Stimulated activated CD4-positive, alpha-beta T cell treated with anti-CD3 and anti-CD28 coated beads, Interleukin-12 subunit alpha, Interleukin-12 subunit beta, amount 100 ng/mL, for 4 hours (primary cell): ENCODE data around the gene SLC2A4RG.

Source experiments
- DNase-seq: peaks from one replicate; pipeline ENCODE4 v3.0.0-alpha.2; 2020

Gene SLC2A4RG

DNA sequence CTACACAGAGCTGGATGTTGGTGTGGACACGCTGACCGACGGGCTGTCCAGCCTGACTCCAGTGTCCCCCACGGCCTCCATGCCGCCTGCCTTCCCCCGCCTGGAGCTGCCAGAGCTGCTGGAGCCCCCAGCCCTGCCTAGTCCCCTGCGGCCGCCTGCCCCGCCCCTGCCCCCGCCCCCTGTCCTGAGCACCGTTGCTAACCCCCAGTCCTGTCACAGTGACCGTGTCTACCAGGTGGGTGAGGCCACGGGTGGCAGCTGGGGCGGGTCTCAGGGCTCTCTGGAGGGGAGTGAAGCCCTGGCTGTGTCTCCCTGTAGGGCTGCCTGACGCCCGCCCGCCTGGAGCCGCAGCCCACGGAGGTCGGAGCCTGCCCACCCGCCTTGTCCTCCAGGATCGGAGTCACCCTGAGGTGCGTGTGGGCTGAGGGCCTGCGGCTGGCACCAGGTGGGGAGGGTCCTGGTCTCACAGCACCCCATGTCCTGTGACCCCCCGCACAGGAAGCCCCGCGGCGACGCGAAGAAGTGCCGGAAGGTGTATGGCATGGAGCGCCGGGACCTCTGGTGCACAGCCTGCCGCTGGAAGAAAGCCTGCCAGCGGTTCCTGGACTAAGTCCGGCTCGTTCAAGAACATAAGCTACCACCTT is 2.9 kb downstream of the SLC2A4RG start:
- DNase-seq, result no peak

DNA sequence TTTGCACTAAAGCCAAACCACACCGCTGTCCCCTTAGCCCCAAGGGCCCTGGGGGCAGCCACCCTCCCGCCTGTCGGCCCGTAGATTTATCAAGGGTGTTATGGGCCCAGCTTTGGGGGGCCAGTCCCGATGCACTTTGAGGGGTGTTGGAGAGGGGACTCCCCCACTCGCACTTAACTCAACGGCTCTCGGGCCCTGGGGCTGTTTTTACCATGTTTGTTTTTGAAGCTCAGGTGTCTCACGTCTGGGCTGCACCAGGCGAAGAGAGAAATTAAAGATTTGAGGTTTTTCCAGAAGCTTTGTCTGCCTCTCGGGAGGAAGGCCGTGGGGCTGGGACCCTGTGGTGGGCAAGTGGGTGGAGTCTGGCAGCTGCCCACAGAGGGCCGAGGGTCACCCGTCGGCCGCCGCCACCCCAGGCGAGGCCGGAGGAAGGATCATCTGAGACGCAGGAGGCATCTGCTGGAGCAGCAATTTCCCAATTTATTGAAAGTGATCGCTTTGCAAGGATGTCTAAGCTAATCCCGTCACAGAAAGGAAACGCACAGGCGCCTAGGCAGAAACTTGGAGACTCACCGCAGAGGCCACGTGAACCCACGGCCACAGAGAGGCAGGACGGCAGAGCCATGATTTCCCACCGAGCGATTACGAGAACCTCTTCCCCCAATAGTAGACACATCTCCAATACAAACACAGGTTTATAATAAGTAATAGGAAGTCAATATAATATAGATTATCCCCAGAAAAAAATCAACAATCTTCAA is 3.8 kb downstream of the SLC2A4RG start:
- DNase-seq, result no peak

DNA sequence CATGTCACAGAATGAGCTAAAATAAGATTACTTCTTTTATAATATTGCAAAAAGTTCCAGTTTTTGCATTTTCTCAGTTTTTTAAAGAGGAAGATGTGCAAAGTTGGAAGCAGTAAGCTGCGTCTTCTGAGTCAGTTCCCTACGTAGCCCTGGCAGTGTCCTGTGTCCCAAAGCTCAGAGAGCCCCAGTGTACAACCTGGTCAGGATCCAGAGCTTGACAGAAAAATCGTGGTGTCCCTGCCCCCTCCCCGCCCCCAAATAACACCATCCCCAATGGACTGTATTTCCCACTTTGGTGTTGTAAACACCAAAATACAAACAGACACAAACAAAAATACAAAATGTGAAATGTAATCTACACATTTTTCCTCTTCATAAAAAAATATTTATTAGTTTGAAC is 4.6 kb downstream of the SLC2A4RG start:
- no peak for DNase-seq

DNA sequence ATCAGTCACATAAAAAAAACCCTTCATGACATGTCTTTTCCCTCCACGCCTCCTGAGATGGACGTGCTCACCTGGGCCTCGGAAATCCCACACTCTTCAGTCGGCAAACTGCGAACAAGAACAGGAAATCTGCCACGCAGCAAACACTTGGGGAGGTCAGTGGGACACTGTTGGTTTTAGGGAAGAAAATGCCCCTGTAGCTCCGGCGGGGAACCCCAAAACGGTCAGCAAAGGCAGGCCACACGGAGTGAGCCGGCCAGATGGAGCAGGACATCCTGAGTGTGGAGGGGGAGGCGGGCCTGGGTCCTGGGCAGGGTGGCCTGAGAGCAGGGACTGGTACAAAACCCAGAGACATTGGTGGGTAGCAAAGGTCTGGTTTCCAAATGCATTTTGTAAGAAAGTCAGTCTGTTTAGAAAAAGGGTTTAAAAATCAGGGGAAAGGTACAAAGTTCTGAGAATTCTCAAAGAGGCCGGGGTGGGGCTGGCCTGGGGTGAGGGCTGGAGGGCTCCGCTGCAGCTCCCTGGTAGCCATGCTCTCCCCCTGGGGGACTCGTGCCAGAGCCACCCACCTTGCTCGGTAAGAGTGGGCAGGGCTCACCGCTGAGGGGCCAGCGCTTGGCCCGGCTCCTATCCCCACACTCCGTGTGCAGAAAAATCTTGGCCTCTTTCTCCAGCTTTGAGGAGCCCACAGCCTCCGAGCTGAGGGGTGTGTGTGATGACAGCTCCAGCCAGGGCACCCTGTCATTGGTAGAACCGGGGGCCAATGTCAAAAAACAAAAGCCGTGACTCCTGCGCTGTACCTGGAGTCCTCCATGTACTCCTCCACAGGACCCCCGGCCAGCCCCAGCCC is 5.2 kb downstream of the SLC2A4RG start:
- no peak for DNase-seq

DNA sequence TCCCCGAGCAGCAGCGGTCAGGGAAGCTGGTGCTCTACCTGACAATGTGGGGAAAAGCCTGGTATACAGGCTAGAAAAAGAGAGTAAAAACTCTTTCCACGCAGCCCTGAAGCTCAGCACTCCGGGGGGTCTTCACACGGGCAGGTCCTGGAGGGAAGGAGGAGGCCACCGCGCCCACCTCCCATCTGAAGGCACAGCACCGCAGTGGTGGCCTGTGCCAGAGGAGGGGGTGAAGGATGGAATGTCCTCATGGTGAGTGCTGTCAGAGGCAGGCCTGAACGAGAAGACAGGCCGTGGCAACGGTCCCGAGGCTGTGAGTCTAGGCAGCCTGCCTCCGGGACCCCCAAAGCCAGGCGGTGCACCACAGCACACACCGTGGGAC is 5.8 kb downstream of the SLC2A4RG start:
- DNase-seq, result no peak

DNA sequence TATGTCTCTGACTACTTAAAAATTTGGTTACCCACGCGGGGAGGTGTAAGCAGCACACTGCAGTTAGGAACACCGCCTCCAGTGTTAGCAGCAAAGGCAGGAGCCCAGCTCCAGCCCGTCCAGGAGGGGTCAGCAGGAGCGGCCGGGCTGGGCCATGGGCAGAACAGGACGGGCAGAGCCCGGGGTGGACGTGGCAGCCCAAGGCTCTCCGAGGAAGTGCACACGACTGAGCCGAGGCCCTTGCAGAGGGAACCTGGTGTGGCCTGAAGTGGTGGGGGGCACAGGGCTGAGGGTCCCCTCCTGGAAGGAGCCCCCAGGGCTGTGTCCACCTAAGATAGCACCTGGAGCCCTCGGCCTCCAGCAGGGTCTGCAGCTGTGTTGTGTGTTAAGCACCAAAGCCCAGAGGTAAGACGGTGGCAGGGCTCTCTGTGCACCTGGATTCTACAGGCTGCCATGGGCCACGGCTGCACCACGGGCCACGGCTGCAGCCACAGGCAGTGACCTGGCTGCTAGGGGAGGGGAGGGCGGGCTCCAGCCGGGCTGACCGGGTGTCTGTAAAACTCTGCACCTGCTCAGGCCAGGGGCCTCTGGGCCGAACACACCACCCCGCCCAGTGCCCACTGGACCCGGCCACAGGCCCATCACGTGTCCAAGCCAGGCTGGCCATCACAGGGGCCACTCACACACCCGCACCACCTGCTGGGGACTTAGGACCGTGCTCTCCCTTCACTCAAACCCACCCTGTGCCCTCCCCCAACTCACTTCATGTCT is 6.6 kb downstream of the SLC2A4RG start:
- no peak for DNase-seq

DNA sequence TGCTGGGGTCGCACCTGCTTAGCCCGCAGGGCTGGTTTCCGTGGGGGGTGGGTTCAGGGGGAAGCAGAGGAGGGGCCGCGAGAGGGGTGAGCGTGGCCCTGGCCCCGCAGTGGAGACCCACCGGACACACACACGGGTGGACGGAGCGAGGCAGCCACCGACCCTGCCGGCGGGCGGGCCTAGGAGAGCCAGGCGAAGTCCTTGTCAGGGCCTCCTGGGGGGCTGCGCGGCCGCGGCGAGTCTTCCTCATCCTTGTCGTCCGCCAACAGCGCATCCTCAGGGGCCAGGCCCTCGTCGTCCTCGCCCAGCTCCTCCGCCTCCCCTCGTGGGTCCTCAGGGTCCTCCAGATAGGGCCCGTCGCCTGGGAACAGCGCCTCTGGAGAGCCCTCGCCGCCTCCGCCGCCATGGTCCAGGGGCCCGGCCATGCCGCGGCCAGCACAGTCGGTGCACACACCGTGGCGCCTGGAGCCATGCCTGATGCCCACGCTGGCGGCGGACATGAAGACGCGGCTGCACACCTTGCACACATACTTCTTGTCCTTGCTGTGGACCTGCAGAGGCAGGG is 7.3 kb downstream of the SLC2A4RG start:
- no peak for DNase-seq

DNA sequence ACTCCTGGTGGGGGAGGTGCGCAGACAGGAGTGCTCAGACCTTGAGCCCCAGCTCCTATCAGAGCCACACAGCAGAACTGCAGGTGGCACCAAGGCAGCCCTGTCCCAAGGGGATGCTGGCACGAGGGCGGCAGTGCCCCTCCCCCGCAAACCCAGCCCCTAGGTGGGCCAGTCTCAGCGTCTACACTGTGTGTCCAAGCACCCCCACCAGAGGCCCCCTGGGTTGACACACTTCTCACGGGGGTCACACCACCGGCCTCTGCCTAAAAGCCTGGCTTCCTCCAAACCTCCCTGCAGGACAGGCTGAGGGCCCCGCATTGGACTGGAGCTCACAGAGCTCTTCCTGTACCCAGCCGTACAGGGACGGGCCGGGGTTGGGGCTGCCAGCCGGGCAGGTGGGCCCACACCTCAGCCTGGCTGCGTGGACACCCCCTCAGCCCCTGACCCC is 8.1 kb downstream of the SLC2A4RG start:
- no peak for DNase-seq

DNA sequence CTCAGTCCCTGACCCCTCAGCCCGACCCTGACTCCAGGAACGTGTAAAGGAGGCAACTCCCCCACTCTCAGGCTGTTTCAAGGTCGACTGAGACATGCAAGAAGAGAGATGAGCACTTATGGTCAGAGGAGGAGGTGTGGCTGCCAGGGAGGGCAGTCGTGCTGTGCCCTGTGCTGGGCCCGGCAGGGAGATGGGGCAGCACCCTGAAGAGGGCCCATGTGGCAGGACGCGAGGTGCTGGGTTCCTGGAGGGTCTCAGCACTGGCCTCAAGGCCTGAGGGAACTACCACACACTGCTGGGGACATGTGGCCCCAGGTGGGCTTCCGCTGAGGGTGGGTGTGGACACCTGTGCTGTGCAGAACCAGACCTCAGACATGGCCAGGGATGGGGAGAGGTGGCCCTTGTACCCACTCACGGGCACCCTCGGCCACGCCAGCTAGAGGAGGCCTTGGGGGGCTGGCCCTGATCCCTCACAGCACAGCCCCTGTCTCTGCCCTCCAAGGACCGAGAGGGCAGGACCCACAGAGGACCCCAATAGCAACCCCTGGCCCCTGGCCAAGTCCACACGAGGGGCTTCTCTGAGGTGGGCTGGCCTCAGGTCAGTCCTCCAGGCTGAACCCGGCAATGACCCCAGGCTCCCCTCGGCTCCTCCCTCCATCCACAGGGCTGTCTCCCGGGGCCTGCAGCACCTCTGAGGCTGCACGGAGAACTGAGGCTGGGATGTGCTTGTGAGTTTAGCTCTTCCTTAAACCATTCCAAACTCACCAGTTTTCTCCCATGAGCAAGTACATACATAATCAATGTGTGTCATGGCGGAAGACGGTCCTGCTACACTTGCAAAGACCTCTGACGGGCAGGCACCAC is 8.7 kb downstream of the SLC2A4RG start:
- DNase-seq, result no peak

DNA sequence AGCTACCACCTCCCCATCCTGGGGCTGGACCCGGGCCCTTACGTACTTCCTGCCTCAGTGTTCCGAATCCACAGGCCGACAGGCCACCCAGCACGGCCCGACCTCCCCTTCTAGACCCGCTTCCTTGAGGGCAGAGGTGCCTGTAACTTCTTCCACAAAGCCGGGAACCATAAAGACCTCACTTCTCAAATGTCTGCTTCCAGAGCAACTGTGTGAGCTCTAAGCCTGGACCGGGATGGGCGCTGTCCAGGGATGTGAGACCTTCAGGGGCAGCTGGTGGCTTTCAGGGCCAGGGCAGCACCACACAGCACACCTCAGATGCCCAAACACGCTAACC is 9.3 kb downstream of the SLC2A4RG start:
- DNase-seq, result no peak

DNA sequence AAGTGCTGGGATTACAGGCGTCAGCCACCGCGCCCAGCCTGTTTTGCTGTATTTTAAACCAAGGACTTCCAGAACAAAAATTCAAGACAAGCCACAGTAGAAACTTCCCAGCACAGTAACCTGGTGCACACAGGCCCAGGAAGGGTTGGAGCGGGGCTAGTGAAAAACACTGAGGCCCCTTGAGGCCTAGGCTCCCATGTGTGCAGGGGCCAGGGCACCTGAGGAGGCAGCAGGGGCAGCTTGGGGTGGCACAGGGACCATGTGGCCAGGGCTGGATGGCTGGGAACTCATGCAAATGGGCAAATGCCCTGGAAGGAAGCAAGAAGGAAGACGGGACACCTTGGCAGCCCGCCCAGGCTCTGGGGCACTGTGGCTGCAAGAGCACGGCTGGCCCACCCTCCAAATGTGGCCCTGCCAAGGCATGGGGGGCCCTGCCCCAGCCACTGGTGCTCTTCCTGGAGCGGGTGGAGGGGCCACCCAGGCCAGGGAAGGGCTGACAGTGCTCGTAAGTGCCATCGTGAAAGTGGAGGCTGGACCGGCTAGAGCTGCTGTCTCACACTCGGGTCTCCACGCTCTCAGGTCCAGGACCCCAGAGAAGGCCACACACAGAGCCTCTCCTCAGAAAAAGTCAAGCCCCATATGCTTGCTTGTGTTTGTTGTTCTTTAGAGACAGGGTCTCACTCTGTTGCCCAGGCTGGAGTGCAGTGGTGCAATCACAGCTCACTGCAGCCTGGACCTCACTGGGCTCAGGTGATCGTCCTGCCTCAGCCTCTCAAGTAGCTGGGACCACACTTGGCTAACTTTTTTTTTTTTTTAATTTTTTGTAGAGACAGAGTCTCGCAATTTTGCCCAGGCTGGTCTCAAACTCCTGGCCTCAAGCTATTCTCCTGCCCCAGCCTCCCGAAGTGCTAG is 10.3 kb downstream of the SLC2A4RG start:
- DNase-seq, result no peak

DNA sequence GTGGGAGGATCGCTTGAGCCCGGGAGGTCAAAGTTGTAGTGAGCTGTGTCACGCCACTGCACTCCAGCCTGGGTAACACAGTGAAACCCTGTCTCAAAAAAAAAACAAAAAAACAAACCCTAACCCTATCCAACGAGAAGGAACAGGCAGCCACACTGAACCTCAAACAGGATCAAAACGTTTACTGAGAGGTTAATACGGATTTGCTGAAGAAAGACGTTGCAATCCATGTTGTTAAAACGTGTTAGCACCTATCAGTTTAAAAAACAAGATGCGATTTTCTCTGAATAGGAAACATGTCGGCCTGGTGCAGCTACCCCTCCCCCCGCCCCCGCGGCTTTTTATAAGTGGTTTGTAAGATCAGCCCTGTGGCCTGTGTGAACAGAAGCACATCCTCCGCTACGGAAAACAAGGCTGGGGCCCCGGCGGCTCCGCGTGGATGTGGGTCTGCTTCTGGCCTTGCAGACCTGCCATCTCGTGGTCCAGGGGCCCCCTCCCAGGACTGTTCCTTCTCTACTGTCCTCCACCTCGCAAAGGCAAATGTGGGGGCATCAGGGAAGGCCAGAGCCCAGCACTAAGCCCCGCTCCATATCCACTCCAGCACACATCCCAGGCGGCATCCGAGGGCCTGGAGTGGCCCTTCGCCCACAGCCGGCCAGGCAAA is 11.4 kb downstream of the SLC2A4RG start:
- DNase-seq, result peak; percentile 53

DNA sequence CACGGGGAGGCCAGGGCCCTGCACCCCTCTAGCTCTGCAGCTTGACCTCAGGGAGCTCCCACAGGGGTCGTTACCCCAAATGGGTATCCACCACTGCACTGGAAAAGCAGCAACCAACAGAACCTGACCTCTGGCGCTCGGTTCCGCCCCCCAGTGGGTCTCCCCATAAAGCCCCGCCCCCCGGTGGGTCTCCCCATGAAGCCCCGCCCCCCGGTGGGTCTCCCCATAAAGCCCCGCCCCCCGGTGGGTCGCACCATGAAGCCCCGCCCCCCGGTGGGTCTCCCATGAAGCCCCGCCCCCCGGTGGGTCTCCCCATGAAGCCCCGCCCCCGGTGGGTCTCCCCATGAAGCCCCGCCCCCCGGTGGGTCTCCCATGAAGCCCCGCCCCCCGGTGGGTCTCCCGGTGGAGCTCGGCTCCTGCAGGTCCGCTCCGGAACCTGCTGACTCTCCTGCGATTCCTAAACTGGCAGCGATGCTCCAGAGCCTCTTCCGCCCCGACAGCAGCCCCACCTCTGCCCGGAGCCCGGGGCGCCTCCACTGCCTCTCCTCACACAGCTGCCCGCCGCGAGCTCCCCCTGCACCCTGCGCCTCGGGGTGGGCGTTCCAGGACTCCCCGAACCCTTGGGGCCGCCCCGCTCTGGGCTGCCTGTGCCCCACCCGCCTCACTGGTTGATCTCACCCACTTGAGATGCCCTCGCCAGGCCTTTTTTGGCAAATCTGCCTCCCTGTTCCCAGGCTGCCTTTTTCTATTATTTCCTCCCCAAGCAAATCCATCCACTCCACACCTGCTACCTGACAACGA is 12.1 kb downstream of the SLC2A4RG start:
- no peak for DNase-seq

DNA sequence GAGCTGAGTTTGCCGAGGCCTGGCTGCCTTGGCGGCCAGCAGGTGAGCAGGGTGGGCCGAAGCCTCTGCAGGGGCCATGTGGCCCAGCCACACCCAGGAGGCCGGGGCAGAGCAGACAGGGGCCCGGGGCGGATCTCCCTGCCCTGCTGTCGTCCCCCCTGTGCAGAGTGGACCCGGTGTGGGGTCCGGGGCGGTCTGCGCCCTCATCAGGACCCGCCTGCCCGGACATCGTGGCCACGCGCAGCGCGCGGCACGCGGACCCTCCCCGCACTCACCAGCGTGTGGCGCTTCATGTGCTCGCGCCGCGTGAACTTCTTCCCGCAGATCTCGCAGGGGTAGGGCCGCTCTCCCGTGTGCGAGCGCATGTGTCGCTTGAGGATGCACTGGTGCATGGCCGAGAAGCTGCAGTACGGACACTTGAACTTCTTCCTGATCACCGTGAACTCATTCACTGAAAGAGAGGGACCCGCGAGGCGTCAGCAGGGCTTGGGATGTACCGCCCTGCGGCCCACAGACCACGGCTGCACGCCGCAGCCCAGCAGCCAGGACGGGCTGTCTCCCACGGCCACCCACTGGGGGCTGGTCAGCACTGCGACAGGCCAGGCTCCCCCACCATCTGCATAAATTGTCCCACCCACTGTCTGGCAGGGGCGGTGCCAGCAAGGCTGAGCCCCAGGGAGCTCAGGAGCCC is 13.0 kb downstream of the SLC2A4RG start:
- DNase-seq, result no peak

DNA sequence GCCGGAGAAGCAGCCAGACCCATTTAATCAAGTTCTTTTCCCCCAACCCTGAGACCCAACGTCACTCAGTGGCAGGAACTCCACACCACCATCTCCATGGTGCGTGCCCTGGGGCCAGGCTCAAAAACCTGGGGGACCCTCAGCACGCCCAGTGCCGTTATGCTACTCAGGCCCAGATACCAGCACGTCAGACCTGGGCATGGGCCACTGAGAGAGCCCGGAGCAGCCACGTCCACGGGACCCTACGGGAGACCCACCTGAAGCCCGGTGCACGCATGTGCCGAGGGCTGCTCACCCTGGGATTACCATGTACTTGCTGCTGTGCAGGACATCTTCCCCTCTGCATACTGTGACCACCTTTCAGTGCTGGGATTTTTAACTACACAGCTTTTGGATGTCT is 13.8 kb downstream of the SLC2A4RG start:
- no peak for DNase-seq

DNA sequence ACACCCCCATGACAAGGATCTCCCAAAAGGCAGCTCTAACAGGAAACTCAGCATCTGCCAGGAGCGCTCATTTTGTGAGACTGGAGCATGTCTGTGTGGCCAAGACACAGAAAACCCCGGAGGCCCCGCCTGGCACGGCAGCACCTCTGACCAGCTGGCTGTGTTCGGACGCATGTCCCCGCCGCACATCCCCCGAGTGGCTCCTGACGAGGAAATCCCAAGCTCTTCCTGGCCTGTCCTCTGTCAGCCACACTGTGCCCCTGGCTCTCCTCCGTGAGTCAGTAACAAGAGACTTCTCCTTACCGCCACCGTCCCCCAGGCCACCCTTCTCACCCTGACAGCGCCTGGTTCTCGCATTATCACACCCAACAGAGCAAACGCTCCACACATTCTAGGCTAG is 14.4 kb downstream of the SLC2A4RG start:
- no peak for DNase-seq

DNA sequence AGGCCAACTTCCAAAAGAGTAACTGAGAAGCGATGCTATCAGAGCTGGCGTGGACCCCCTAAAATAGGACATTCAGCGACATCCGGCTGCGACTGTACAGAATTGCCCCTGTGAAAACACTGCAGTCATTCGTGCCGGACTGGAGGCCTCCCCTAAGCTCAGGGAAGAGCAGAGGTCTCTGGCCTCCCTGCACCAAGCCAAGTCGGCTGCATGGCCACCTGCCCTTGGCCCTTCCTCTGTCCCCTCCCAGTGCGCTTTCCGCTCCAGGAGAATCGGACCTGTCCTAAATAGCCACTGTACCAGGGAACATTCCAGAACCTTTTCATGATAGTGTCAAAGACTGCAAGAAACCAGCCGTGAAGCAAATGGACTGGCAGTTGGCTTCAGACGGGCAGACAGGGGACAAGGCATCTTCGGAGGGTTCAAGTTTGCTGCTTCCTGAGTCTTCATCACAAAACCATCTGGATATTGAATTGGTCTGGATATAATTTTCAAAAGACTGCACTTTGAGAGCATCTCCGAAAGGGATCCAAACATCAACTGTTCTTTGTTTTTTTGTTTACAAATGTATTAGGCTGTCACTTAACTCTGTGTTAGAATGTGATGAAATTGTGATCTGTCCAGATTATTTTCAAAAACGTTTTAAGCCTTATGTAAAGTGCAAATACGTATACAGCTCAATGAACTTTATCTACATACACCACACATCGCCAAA is 16.5 kb downstream of the SLC2A4RG start:
- no peak for DNase-seq

DNA sequence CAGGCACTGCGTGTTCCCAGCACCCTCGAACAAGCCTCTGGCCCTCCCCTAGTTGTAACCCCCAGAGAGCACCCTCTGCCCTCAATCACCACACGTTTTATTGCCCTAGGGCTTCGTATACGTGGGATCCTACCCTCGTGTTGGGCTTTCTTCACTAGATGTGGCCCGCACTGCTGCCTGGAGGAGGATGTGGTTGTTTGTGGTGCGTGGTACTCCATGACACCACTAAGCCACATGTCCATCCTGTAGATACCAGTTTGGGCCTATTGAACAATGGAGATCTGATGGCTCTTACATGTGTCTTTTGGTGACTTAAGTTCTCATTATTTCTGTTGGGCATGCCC is 17.0 kb downstream of the SLC2A4RG start:
- DNase-seq, result no peak
